Ovary (tissue), 3 donors: Measurements from ENCODE around the gene SPATA21.

Source experiments
- EP300 ChIP-seq: sonication (generic); formaldehyde crosslinking; IDR thresholded peaks from one replicate; pipeline ENCODE4 v1.6.1; 2017; ENCODE audit warnings: antibody characterized with exemption
- POLR2A ChIP-seq: fragments of 450-650 bp; IDR thresholded peaks from one replicate; pipeline ENCODE4 v1.6.1; 2017; ENCODE audit warnings: antibody characterized with exemption, mild to moderate bottlenecking, moderate library complexity
- TF ChIP-seq, protein P1 (sequence below), 3 donors: fragments of 450-650 bp in 2 of 3; fragments of 200-600 bp in 1 of 3; IDR thresholded peaks; one replicate each; pipeline versions ENCODE4 v1.5.1 to v1.8.0; 2016 to 2022; ENCODE audit warnings: antibody characterized with exemption in 3 of 3, mild to moderate bottlenecking in 1 of 3
- donor health status: DM: no; HTN: no; CAD: no.

DNA sequence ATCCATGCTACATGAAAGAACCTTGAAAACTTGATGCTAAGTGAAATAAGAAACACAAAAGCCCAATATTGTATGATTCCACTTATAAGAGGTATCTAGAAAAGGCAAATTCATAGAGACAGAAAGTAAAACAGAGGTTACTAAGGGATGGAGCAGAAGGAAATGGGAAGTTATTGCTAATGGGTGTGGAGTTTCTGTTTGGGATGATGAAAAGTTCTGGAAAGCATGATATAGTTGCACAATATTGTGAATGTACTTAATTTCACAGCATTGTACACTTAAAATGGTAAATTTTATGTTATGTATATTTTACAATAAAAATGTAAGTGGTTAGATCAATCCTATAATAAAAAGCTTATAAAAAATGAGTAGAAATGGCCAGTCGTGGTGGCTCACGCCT, 1.7 kb upstream of the SPATA21 start:
- TF ChIP-seq, protein P1, sequence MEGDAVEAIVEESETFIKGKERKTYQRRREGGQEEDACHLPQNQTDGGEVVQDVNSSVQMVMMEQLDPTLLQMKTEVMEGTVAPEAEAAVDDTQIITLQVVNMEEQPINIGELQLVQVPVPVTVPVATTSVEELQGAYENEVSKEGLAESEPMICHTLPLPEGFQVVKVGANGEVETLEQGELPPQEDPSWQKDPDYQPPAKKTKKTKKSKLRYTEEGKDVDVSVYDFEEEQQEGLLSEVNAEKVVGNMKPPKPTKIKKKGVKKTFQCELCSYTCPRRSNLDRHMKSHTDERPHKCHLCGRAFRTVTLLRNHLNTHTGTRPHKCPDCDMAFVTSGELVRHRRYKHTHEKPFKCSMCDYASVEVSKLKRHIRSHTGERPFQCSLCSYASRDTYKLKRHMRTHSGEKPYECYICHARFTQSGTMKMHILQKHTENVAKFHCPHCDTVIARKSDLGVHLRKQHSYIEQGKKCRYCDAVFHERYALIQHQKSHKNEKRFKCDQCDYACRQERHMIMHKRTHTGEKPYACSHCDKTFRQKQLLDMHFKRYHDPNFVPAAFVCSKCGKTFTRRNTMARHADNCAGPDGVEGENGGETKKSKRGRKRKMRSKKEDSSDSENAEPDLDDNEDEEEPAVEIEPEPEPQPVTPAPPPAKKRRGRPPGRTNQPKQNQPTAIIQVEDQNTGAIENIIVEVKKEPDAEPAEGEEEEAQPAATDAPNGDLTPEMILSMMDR (IDR thresholded peaks at IDR 0.05): no peak
- TF ChIP-seq POLR2A: no peak
- no peak for TF ChIP-seq EP300
